ENCODE data around the gene RNF182.
"Not testable (repeated sequence)": the region's sequence is repeated elsewhere in the genome, so short reads cannot be mapped to it uniquely, and the experiment has no call there.

The RNF182 gene, protein sequence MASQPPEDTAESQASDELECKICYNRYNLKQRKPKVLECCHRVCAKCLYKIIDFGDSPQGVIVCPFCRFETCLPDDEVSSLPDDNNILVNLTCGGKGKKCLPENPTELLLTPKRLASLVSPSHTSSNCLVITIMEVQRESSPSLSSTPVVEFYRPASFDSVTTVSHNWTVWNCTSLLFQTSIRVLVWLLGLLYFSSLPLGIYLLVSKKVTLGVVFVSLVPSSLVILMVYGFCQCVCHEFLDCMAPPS

DNA sequence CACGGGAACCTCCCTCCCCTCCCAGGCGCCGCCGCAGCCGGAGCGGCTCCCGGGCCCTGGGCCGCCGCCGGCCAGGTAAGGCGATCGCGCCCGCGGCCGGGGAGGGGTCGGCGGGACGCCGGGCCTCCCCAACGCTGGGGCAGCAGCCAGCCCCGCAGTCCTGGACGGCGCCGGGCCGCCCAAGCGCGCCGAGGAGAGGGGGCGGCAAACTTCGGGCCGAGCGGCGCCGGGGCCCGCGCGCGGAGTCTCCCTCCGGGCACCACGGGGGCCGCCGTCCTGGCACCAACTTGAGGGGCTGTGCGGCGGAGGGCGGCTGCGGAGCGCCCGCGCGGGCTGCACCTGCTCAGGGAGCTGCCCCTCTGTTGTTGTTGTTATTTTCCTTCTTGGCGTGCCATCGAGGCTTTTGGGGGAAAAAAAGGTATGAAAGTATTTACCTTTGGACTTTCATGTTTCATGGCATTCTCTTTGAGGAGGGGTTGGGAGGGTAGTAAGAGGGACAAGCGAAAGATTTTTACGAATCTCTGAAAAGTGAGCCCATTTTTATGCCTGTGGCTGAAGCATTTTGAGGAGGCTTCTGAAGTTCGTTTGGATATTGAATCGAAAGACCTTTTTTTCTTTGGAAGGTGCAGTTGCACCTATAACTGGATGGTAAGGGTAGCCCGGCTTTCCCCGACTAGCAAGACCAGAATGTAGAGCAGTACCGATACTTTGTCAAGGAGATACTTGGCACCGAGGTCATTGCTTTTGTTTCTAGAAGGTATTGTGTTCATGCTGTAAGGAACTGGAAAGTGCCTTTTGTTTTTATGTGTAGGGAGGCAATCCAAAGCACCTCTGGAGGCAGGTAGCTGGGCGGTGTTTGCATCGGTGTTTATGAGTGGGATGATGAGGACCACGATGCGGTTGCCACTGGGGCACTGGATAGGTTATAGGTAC is at the start of gene RNF182:
TSS of gene RNF182 (plus strand) at position 4 of the 933 bp plus-strand sequence. CDS start 52,168 bp downstream, outside the sequence.
- no peak for DNase-seq (ENCODE audit: low read depth in 2 of 2)

DNA sequence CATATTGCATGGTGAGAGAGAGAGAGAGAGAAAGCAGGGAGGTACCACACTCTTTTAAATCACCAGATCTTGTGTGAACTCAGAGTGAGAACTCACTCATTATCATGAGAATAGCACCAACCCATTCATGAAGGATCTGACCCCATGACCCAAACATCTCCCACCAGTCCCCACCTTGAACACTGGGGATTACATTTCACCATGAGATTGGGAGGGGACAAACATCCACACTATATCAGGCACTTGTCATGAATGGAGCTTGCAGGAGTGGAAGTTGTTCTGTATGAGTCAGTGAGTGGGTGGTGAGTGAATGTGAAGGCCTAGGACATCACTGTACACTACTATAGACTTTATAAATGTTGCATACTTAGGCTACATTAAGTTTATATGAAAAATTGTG is 47.7 kb upstream of the RNF182 start:
- DNase-seq (ENCODE audit: low read depth in 2 of 2): no peak

DNA sequence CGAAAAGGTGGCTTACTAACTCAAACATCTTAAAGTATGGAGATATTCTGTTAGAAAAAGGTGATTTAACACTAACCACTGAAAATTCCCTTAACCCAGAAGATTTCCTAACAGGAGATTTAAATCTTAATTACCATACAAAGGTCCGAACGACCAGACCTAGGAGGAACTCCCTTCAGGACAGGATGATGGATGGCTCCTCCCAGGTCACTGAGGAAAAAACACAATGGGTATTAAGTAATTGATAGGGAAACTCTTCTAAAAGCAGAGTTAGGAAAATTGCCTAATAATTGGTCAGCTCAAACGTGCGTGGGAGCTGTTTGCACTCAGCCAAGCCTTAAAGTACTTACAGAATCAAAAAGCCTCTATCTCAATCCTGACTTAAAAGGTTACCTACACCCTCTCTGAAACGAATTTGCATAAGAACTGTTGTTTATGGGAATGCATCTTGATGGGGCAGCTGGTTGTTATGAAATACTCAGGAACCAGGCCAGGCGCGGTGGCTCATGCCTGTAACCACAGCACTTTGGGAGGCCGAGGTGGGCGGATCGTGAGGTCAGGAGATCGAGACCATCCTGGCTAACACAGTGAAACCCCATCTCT is 44.6 kb upstream of the RNF182 start:
- DNase-seq (ENCODE audit: low read depth in 2 of 2): not testable (repeated sequence)

DNA sequence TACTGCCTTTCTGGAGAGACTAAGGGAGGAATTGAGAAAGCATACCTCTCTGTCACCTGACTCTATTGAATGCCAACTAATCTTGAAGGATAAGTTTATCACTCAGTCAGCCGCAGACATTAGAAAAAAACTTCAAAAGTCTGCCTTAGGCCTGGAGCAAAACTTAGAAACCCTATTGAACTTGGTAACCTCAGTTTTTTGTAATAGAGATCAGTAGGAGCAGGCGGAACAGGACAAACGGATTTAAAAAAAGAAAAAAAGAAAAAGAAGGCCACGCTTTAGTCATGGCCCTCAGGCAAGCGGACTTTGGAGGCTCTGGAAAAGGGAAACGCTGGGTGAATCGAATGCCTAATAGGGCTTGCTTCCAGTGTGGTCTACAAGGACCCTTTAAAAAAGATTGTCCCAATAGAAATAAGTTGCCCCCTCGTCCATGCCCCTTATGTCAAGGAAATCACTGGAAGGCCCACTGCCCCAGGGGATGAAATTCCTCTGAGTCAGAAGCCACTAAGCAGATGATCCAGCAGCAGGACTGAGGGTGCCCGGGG is 43.1 kb upstream of the RNF182 start:
- no peak for DNase-seq (ENCODE audit: low read depth in 2 of 2)

DNA sequence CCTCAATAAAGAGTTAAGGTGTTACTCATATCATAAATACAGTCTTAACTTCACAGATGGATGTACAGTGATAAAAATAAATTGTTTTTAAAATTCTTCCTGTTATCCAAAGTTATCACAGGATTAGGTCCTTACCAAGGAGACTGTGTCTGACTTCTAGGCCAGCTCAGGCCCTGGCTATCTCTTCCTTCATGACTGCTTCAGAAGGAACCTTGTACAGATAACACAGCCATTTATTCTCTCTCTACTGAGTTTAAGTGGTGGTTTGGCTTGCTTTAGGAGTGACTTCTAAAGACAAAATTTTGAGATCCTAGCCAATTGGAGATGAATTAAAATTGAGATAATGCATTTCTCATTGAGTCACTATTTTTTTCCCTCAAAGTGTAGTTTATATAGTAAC is 40.8 kb upstream of the RNF182 start:
- DNase-seq (ENCODE audit: low read depth in 2 of 2): no peak

DNA sequence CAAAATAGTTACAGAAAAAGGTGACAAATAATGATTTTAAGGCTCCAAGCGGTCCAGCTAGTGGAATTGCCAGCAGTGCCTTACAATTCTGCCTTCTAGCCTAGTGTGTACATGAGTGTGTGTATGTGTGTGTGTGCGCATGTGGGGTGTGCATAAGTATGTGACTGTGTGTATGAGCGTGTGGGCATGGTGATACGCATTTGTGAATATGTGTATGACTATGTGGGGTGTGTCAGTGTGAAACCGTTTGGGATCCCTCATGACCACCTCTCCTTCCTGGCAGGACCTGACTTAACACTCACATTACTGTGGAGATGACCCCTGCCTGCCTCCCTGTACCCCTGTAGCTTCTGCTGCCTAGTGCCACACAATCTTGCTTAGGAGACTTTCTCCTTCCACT is 40.4 kb upstream of the RNF182 start:
- DNase-seq (ENCODE audit: low read depth in 2 of 2): no peak

DNA sequence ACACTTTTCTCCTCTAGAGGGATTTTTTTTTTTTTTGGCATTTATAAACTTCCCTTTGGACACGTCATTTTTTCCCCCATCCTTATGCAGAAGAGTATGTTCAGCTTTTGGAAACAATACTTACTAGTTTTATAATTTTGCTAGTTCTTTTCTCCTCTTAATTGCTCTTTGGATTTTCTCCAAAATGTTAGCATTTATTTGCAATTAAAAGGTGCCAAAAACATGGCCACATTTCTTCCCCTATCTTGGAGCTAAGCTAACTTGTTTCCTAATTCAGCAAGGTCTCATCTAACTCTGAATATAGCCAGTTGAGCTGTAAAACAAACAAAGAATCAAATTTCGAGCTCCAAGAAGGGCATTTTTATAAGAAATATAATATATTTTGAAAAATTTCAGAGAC is 39.2 kb upstream of the RNF182 start:
- no peak for DNase-seq (ENCODE audit: low read depth in 2 of 2)

DNA sequence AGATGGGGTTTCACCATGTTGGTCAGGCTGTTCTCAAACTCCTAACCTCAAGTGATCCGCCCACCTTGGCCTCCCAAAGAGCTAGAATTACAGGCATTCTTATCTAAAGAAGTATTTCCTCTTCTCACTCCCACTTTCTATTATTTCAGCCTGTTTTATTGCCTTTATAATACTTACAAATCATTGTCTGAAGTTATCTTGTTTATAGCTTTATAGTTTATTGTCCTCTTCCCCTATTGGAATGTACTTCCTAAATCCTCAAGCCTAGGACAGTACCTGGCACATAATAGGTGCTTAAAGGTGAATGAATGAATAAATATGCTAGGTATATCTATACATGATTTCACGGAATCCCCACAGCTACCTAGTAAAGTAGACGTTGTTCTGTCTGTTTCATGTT is 37.8 kb upstream of the RNF182 start:
- DNase-seq (ENCODE audit: low read depth in 2 of 2): no peak

DNA sequence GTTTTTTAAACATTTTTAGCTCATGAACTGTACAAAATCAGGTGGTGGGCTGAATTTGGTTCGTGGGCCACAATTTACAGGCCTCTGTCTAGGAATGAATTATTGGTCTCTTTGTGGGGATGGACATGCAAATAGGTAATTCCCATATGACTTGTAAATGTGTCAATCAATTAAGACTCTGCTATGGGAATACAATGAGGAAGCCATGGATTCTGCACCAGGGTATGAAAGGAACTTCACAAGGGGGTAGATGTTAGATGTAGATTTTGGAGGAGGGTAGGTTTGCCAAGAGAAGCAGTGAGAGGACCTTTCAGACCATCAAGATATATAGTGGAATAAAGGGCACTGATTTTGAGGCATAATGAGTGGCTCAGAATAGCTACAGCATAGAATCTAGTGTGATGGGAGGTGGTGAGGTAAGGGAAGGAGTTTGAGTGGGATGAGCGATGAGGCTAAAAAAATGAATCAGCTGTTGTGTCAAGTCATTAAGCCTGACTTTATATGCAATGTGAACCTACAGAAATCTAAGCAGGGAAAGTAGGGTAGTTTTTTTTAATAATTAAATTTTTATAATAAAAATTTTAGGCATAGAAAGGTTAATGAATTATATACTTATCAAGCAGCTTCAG is 32.6 kb upstream of the RNF182 start:
- DNase-seq (ENCODE audit: low read depth in 2 of 2): no peak

DNA sequence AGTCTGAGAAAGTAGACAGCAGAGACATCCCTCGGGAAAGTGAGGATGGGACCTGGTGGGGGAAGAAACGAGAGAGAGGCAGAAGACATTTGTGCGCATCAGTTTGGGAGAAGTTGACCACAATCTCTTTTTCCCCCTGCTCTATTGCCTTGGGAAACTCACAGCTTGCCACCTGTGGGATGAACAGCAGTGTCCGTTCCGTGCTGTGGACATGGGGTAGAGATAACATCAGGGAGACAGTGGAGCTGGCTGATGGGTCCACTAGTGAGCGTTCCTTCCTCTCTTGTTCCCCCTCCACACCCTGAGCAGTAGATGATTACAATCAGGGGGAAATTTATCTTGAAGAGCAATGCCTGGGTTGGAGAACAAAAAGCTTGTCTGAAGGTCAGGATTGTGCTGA is 21.8 kb upstream of the RNF182 start:
- no peak for DNase-seq (ENCODE audit: low read depth in 2 of 2)

DNA sequence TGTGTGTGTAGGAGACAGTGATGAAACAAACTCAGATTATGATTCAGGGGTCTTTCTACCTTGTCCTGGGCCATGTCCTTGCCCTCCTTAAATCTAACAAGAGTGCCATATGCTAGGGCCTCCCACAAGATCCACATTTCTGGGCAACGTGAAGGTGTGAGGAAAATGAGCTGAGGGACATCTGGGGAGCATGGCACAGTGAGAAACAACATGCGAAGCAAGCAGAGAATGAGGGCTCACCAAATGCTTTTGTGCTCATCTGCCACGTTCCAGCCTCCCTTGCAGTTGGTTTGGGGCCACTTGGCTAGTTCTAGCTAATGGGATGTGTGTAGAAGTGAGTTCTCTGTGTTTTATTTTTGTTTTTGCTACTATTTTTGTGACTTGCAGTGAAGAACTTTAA is 21.4 kb upstream of the RNF182 start:
- no peak for DNase-seq (ENCODE audit: low read depth in 2 of 2)

DNA sequence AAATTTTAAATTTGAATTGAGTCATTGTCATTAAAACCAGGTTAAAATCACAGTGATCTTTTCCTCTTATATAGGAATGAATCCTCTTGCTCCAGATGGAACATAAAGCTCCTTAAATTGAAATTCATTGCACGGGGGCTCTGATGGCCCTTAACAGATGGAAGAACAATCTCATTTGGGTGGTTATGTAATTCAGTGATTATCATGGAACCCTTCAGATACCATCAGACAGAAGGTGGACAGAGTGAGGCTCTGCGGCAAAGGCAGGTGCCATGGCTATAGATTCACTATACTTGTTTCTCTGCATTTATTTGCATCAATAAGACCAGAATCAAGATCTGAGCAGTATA is 17.8 kb upstream of the RNF182 start:
- no peak for DNase-seq (ENCODE audit: low read depth in 2 of 2)

DNA sequence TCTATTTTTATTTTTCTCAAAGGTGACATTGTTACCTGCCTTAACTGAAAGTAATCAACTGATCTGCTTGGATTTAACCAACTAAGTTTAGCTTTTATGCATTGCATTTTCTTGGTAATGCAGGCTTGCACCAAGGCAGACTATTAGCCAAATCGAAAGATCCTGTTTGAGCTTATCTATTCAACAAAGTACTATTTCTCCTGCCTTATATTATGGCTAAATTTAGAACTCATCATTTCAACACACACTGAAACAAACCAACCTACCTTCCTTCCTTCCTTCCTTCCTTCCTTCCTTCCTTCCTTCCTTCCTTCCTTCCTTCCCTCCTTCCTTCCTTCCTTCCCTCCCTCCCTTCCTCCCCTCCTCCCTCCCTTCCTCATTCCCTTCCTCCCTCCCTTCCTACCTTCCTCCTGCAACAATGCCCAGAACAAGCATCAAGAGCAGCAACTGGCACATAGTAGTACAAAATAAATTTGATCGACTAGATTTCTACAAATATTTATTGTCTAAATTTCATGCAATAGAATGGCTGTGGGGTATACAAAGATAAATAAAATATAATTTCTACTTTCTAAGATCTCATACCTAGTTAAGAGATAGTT is 17.0 kb upstream of the RNF182 start:
- no peak for DNase-seq (ENCODE audit: low read depth in 2 of 2)

DNA sequence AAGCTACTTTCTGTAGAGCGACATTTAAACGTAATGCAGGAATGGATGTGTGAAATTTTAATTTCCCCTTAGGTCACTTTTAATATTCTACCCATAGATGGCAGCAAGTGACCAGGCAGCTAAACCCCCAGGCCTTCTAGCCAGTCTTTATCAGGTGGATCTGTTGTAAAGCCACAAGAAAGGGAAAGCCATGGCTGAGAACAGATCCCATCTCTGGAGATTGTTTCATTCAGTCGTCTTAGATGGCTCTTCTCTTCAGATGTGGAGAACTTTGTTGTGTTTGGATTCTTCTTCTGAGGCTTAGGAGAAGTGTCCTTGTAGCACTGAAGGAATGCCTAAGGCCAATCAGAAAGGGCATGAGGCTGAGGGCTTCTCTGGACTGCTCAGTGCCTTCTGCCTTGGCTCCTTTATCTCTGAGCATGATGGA is 15.8 kb upstream of the RNF182 start:
- DNase-seq (ENCODE audit: low read depth in 2 of 2): peak in 1 of 2 donors; percentile 17

DNA sequence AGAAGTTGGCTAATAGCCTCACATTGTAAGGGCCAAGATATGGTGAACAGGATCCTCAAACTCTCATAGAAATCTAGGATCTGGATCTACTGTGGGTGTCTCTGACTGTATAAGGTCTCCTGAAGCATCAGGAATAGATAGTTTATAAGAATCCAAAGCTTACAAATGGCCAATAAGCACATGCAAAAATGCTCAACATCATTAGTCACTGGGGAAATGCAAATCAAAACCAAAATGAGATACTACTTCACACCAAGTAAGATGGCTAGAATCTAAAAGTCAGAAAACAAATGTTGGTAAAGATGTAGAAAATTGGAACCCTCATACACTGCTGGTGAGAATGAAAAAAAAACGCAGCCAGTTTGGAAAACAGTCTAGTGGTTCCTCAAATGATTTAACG is 14.3 kb upstream of the RNF182 start:
- DNase-seq (ENCODE audit: low read depth in 2 of 2): no peak

DNA sequence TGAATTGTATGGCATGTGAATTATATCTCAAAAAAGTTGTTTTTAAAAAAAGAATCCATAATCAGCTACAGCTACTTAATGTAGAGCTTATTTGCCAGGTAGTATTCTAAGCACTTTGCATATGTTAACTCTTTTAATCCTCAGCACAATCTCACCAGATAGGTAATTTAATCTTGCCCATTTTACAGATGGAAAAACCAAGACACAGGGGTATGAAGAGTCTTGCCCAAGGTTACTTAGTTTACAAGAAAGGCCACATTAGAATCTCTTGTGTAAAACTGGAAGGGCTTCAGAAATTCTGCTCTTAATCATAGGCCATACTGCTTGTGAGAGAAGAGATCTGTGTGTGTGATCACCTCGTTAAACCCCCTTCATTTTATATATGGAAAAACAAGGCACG is 13.4 kb upstream of the RNF182 start:
- no peak for DNase-seq (ENCODE audit: low read depth in 2 of 2)

DNA sequence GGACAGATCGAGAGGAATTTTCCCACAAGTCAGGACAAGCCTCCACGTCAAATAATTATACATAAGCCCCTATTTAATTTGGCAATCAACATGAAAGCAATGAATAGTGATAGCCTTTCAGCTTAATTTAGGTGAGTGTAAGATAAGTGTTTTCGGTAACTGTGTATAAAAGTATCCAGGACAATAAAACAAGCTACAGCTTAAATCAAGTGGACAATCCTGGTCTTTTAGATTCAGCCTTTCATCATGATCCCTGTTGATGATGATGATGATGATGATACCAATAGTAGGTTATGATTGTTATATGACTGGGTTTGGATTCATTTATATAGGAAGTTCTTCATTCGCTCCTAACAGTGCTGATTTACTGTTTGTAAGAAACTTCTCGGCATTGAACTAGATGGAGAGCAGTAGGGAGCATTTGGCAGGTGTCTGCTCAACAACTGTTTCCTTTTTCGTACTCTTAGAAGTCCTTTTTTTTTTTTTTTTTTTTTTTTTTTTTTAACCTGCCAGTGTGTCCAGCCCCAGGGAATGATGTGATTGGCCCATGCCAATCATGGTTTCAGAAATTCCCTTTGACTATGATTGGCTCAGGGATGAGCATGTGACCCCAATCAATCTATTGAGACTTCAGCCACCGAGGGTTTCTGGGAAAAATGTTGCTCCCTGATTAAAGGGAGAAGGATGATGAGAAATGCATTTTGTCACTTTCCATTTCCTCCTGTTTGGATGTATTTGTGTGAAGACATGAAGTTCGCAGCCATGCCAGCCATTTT is 11.3 kb upstream of the RNF182 start:
- DNase-seq (ENCODE audit: low read depth in 2 of 2): no peak

DNA sequence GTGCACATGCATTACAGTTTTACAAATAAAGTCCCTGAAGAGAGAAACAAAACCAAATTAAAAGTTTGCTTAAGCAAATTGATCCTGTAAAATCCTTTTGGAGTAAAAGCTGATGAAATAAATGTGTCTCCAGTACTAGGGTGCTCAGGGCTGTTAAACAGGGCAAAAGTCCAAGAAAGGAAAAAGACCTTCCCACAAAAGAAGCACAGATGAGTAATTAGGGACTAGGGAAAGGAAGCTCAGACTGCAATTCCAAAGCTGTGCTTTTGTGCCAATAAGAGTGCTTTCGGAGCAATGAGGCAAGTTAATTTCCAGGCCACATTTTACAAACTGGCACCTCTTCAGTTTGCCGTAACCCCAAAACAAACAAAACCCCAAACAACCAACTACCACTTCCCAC is 10.4 kb upstream of the RNF182 start:
- no peak for DNase-seq (ENCODE audit: low read depth in 2 of 2)

DNA sequence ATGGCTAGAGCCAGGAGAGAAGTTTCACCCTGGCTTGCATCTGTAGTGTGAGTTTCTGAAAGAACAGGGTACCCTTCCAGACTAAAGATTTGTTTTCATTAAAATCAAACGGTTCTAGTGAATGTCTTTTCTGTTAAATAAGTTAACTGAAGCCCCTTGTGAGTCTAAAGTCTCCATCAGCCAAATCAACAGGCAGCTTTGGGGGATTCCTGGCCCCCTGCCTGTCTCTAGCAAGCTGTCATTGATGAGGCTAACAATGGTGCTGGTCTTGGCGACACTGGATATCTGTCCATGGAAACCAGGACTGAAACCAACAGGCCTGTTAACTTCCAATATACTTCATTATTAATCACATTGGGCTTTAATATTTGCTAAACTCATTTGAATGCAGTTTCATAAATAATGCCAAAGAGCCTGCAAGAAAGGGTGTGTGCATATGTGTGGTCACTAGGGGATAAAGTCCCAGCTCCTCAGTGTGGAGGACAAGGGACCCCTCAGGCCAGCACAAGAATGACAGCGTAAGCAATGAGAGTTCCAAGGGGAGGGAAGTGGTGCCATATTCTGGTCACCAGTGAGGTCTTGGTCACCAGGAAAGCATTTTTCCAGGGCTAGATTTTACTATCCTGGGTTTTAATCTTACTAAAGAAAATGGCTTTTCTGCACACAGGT is 9.1 kb upstream of the RNF182 start:
- DNase-seq (ENCODE audit: low read depth in 2 of 2): no peak

DNA sequence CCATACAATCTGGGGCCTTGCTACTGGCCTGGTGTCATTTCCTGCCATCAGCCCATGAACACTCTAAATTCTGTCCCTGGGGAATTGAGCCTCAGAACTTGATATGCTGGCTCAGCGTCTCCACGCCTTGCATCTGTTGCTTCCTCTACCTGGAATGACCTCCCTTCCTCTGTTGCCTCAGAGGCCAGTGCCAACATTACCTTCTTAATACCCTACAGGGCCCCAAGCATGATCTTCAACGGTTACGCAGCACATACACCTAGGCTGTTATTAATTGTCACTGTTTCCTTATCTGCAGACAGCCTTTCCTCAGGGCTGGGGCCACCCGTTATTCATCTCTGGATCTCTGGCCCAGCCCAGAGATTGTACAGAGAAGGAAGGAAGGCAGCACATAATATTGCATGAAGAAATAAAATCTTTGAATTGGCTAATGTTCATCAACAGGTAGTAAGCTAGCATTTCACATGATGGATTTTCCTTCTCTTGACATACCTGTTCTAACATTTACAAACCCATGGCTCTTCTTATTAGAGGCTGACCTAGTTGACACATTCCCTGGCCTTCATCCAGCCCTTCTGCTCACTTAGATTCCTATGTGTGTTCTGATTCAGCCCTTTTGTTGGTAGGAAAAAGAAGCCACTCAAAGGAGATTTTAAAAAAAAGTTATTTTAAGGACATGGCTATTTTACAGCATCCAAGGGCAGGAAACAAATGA is 8.4 kb upstream of the RNF182 start:
- no peak for DNase-seq (ENCODE audit: low read depth in 2 of 2)
